ENCODE data around the gene GARS1.
"Not testable (repeated sequence)": the region's sequence is repeated elsewhere in the genome, so short reads cannot be mapped to it uniquely, and the experiment has no call there.

GARS1 gene

DNA sequence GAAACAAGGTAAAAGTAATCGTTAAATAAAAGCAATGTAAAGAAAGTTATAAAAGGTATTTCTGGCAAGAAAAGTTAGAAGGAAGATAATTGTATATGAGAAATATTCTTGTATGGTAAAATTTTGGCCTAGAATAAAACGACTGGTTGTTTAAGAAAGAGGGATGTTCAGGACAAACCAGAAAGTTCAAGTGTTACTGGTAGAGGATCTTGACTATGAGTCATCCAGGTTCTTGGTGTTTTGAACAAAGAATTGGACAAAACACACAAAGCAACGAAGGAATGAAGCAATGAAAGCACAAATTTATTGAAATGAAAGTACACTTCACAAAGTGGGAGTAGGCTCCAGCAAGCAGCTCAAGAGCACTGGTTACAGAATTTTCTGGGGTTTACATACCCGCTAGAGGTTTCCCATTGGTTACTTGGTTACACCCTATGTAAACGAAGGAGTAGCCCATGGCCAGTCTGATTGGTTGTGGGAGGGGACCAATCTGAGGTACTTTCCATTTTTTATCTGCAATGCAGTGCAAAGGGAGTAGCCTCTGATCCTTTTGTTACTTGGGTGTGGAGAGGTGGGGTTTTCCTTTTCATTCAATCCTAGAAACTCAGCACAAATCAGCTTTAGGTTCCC lies 22.4 kb upstream of the GARS1 start:
- TF ChIP-seq, protein P1, sequence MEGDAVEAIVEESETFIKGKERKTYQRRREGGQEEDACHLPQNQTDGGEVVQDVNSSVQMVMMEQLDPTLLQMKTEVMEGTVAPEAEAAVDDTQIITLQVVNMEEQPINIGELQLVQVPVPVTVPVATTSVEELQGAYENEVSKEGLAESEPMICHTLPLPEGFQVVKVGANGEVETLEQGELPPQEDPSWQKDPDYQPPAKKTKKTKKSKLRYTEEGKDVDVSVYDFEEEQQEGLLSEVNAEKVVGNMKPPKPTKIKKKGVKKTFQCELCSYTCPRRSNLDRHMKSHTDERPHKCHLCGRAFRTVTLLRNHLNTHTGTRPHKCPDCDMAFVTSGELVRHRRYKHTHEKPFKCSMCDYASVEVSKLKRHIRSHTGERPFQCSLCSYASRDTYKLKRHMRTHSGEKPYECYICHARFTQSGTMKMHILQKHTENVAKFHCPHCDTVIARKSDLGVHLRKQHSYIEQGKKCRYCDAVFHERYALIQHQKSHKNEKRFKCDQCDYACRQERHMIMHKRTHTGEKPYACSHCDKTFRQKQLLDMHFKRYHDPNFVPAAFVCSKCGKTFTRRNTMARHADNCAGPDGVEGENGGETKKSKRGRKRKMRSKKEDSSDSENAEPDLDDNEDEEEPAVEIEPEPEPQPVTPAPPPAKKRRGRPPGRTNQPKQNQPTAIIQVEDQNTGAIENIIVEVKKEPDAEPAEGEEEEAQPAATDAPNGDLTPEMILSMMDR (IDR thresholded peaks at IDR 0.05; ENCODE audit: insufficient read depth, low read depth, low read length, missing control alignments) = no peak
- no peak for DNase-seq (ENCODE audit: low read depth)
- H3K4me3 ChIP-seq (ENCODE audit: low read depth, low read length) = no peak overlapping the region

DNA sequence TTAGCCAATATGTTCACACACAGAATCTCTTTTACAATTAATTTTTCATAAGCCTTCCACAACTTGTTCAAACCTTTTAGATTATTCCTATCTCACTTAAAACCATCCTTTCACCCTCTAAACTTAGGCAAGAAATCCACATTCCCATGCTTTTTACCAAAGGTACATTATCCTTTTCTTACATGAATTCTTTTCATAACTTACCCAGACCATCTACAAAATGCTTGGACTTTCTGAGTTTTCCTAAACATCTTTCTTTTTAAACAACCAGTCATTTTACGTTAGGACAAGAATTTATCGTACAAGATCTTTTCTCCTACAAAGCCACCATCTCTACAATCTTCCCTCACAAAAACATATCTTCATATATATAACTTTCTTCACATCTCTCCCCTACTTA lies 18.8 kb upstream of the GARS1 start:
- TF ChIP-seq, protein P1 (IDR thresholded peaks at IDR 0.05; ENCODE audit: insufficient read depth, low read depth, low read length, missing control alignments) = no peak
- H3K4me3 ChIP-seq (ENCODE audit: low read depth, low read length) = no peak overlapping the region
- no peak for DNase-seq (ENCODE audit: low read depth)

DNA sequence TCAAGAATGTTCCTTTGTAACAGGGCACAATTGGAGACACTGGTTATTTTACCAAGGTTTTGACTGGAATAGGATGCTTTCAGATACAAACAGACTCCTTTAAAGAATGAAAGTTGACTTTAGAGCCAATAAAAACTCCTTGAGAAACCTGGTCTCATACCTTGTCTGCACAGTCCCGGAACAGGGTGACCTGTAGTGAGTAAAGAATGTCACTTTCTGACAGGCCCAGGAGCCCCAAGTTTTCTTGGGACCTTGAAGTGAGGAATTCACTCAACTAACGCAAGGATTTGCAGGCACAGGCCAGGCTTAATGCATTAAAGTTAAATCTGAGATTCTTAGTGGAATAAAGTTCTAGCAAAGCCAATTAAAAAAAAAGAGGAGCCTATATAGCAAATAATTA lies 11.5 kb upstream of the GARS1 start:
- H3K4me3 ChIP-seq (ENCODE audit: low read depth, low read length) = no peak overlapping the region
- DNase-seq (ENCODE audit: low read depth) = no peak
- TF ChIP-seq, protein P1 (IDR thresholded peaks at IDR 0.05; ENCODE audit: insufficient read depth, low read depth, low read length, missing control alignments) = no peak

DNA sequence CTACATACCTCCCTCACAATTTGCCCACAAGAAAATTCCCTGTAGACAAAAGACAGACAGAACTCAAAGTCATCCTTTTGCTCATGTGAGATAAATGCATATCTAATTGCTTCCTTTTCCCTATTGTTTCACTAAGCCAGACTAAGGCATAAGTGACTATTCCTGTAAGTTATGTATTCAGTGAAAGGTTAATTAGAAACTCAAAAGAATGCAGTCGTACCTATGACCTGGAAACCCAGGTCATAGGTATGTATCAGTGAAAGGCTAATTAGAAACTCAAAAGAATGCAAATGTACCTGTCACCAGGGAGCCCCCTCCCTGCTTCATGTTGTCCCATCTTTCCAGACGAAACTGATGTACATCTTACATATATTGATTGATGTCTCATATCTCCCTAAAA lies 10.3 kb upstream of the GARS1 start:
- no peak overlapping the region for H3K4me3 ChIP-seq (ENCODE audit: low read depth, low read length)

DNA sequence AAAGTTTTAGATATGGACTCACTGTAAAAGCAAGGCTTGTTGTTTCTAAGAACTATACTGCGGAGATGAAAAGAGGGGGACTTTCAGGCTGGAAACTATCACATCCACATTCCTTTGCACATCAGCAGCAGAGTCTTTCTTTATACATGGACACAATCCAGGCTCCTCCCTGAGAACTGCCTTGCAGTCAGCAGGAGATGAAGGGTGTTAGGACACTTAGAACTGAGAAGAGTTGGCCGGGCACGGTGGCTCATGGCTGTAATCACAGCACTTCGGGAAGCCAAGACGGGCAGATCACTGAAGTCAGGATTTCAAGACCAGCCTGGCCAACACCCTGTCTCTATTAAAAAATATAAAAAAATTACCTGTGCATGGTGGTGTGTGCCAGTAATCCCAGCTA lies 9.7 kb upstream of the GARS1 start:
- no peak for DNase-seq (ENCODE audit: low read depth)
- H3K4me3 ChIP-seq (ENCODE audit: low read depth, low read length) = no peak overlapping the region
- TF ChIP-seq, protein P1 (IDR thresholded peaks at IDR 0.05; ENCODE audit: insufficient read depth, low read depth, low read length, missing control alignments) = no peak

More for the DNA sequence above, 10.3 kb upstream of the GARS1 start:
- DNase-seq (ENCODE audit: low read depth) = no peak
- TF ChIP-seq, protein P1 (IDR thresholded peaks at IDR 0.05; ENCODE audit: insufficient read depth, low read depth, low read length, missing control alignments) = no peak

DNA sequence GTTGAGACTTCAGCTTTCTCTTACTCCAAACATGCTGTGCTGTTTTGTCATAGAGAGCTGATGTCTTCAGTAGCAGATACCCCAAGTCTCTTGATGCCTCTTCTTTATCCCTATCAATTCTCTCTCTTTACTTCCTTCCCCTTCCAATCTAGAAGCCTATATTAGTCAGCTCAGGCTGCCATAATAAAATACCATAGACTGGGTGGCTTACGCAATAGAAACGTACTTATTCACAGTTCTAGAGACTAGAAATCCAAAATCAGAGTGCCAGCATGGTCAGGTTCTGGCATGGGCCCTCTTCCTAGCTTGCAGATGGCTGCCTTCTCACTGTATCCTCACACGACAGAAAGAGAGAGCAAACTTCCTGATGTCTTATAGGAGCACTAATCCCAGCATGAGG lies 9.0 kb upstream of the GARS1 start:
- DNase-seq (ENCODE audit: low read depth) = no peak
- TF ChIP-seq, protein P1 (IDR thresholded peaks at IDR 0.05; ENCODE audit: insufficient read depth, low read depth, low read length, missing control alignments) = no peak
- no peak overlapping the region for H3K4me3 ChIP-seq (ENCODE audit: low read depth, low read length)

DNA sequence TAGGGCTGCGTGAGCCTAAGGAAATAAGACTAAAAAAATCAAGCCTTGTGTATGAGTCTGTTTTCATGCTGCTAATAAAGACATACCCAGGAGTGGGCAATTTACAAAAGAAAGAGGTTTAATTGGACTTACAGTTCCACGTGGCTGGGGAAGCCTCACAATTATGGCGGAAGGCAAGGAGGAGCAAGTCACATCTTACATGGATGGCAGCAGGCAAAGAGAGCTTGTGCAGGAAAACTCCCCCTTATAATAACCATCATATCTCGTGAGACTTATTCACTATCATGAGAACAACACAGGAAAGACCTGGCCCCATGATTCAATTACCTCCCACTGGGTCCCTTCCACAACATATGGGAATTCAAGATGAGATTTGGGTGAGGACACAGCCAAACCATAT lies 7.1 kb upstream of the GARS1 start:
- not testable (repeated sequence) for DNase-seq (ENCODE audit: low read depth); H3K4me3 ChIP-seq (ENCODE audit: low read depth, low read length)
